Fibroblast of skin of right quadriceps (primary cell): ENCODE results near the gene CNTD1.

Experiments used
- DNase-seq: peaks from one replicate; pipeline ENCODE4 v3.0.0-alpha.2; 2013

CNTD1 gene

GRCh38 chr17:42809250-42809649 lies 10.6 kb downstream of the CNTD1 start:
- DNase-seq: peak; percentile 64

DNA sequence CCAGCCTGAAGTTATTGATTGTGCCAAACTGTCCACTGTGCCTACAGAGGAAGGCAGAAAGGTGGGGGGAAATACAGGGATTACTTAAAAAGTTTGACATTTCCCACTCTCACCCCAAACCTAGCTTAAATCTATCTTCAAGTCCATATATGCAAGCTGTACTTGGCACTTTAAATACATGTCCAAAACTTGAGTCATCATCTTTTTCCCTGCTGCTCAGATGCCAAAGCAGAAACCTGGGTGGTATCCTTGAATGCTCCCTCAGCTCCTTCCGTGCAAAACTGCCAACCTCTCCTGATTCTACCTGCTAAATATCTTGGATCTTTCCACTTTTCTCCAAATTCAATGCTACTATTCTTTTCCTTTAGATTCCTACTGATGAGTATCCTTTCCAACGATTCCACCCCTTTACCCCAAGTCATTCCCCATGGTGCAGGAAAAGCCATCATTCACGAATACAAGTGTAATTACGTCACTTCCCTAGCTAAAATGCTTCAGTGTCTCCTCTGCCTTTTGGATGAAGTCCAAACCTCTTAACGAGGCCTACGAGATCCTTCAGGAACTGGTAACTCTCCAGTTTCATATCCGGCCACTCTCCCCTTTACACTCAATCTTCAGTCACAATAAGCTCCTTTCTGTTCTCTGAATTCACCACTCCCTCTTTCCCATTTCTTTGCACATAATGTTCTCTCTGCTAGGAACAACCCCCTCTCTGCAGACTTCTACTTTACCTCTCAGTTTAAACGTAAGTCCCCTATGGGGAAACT lies 16.2 kb downstream of the CNTD1 start:
- peak; percentile 88 for DNase-seq

- peak; percentile 52 for DNase-seq
These were observed 19.2 kb downstream of the CNTD1 start for GRCh38 chr17:42817866-42818265.

- DNase-seq: no peak
These were observed 19.7 kb downstream of the CNTD1 start for GRCh38 chr17:42818379-42818778.

GRCh38 chr17:42819939-42820535 lies 21.4 kb downstream of the CNTD1 start:
- peak; percentile 46 for DNase-seq

DNA sequence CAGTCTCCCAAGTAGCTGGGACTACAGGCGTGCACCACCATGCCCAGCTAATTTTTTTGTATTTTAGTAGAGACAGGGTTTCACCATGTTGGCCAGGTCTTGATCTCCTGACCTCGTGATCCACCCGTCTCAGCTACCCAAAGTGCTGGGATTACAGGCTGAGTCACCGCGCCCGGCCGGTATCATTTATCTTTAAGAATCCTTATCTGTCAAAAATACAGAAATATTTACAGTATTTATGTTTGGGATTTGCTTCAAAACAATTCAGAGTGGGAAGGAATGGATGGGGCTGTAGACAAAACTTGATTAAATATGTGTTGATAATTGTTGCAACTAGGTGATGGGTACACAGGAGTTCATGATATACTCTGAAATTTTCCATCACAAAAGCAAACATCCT lies 22.5 kb downstream of the CNTD1 start:
- DNase-seq: no peak

GRCh38 chr17:42827472-42827871 lies 28.8 kb downstream of the CNTD1 start:
- no peak for DNase-seq

DNA sequence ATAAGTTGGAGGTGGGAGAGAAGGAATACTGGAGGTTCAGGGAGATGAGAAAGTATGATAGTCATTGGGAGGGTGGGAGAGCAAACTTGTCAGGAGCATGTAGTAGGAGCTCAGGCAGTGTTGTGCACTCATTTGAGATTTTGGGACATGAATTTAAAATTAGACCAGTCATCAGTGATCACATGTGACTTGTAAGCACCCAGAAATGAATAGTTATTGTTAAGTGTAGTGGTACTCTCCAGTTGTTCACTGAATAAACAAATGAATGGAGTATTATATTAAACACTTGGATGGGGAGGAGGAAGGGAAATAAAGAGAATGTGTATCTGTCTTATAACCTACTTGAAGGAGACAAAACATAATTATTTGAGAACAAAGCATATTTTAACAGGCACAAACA lies 32.3 kb downstream of the CNTD1 start:
- DNase-seq: no peak

DNA sequence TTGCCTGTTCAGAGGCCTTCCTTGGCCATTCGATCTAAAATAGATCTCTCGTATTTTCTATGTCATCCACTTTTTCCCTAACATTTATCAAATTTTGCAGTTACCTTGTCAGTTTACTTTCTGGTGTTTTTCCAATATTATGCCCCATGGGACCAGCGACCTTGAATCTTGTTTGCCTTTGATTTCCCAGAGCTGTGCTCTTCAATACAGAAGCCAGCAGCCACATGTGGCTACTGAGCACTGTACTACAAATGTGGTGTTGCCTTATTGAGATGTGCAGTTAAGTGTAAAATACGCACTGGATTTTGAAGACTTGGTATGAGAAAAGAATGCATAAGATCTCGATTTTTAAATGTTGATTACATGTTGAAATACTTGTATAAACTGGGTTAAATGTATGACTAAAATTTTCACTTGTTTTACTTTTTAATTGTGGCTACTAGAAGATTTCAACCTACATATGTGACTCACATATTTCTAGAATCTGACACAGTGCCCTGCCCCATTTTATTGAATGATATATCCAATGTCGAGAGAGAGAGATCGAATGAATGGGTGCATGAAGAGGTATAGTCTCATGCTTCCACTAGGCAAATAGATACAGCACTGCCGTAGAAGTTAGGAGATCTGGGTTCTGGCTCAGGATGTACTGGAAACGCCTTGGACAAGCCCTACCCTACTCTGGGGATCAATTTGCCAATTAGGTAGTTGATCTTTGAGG lies 33.7 kb downstream of the CNTD1 start:
- no peak for DNase-seq

- peak; percentile 86 for DNase-seq
These were observed 34.5 kb downstream of the CNTD1 start, which contains the start of gene PSME3 for GRCh38 chr17:42832934-42833766. PSME3 (plus strand) TSS chr17:42833397; CDS start chr17:42833632, 235 bp downstream.

GRCh38 chr17:42833767-42834422 lies 35.2 kb downstream of the CNTD1 start:
- DNase-seq: no peak

- DNase-seq: no peak
These were observed 37.1 kb downstream of the CNTD1 start for GRCh38 chr17:42835732-42836131.

GRCh38 chr17:42841975-42842685 lies 43.5 kb downstream of the CNTD1 start:
- no peak for DNase-seq

DNA sequence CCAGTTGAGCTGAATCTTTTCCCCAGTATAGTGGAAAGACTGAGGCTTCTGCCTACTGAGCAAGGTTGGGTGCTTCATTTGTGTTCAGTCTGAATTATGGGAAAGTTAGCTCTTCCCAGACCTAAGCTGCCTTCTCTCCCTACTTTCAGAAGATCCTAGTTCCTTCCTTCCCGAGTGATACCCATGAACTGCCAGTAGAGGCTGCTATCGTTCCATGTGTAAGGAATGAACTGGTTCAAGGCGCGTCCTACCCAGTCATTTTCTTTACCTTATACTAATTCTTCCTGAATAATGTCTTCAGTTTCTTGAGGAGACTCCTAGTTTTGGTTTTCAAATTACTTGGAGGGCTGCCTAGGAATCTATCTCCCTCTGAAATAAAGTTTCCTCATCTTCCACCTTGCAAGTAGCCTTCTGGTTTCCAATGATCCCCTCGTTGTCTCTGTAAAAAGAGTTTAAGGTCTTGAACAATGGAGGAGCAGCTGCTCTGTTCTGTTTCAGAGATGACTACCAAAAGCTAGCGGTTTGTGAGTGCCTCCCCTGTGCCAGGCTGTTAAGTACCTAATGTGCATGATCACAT lies 44.8 kb downstream of the CNTD1 start:
- DNase-seq: peak; percentile 60

DNA sequence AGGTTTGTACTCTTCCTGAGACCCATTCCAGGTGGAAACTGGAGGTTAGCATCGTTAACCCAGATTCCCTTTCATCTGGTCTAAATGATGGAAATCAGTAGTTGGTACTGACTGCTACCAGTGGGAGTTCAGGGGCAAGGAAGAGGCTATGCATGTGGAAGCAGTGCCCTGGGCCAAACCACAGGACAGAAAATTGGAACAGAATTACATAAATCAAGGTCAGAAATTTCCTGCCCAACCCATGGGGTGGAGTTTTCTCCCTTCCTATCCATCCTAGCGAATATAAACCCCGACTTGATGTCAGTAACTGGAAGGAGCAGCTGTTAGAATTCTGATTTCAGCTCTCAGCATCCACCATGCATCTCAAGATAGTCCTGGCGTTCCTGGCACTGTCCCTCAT lies 45.6 kb downstream of the CNTD1 start, which contains the start of gene AOC2:
Gene AOC2 (plus strand): TSS at position 310 of the 400 bp plus-strand sequence. CDS start 47 bp downstream, at position 357.
- no peak for DNase-seq

DNA sequence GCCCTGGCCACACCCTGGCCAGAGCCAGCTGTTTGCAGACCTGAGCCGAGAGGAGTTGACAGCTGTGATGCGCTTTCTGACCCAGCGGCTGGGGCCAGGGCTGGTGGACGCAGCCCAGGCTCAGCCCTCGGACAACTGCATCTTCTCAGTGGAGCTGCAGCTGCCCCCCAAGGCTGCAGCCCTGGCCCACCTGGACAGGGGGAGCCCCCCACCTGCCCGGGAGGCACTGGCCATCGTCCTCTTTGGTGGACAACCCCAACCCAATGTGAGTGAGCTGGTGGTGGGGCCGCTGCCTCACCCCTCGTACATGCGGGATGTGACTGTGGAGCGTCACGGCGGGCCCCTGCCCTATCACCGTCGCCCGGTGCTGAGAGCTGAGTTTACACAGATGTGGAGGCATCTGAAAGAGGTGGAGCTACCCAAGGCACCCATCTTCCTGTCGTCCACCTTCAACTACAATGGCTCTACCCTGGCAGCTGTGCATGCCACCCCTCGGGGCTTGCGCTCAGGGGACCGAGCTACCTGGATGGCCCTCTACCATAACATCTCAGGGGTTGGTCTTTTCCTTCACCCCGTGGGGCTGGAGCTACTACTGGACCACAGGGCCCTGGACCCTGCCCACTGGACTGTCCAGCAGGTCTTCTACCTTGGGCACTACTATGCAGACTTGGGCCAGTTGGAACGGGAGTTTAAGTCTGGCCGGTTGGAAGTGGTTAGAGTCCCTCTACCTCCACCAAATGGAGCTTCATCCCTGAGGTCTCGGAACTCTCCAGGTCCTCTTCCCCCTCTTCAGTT lies 46.3 kb downstream of the CNTD1 start:
- no peak for DNase-seq

DNA sequence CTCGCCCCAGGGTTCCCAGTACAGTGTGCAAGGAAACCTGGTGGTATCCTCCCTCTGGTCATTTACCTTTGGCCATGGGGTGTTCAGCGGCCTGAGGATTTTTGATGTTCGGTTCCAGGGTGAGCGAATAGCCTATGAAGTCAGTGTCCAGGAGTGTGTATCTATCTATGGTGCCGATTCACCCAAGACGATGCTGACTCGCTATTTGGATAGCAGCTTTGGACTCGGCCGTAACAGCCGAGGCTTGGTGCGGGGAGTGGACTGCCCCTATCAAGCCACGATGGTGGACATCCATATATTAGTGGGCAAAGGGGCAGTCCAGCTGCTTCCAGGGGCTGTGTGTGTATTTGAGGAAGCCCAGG lies 46.9 kb downstream of the CNTD1 start:
- no peak for DNase-seq

GRCh38 chr17:42845918-42846593 lies 47.4 kb downstream of the CNTD1 start:
- DNase-seq: no peak

- DNase-seq: peak; percentile 20
These were observed 48.1 kb downstream of the CNTD1 start for GRCh38 chr17:42846594-42847280.
